ENCODE results near the gene TAF12. TPM values are rescaled to one million over a fixed set of nuclear protein-coding genes. Genes with fewer than 3 reads are reported as not detected.
"Not testable (repeated sequence)": the region's sequence is repeated elsewhere in the genome, so short reads cannot be mapped to it uniquely, and the experiment has no call there.

TAF12 gene
- total RNA-seq, 4 donors from 2014 or later = 13.8 to 19.5 (median 15.2) TPM

DNA sequence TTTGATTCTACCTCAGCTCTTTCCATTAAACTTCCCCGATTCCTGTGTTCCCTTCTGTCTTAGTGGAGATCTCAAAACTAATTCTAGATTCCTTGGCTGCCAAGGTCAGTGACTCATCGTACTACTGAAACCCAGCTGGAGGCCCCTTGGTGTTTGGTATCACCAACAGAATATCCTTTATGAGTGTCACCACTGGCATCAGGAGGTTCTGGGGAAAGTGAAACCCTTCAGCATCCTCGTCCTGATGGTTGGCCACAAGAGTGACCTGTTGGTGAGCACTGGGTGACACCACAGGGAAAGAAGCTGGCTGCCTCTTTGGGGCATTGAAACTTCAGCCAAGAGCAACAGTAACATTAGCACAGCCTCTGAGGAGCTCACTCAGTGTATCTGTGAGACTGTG lies 41.2 kb downstream of the TAF12 start:
- WGBS, 2 donors (ENCODE audit: low coverage in 1 of 2) = 58 to 63% methylated on average over 2 to 3 of the region's 3 CpGs
- H3K4me3 ChIP-seq = no peak overlapping the region
- H3K27ac ChIP-seq = no peak overlapping the region
- intact Hi-C loops (cut with DNase I; ENCODE audit: low total_unique reads) = loop anchor here (10.0 kb wide), 1 partner anchor 87 kb away; no protein-coding TSS in a partner anchor
- TF ChIP-seq POLR2A (IDR thresholded peaks at IDR 0.05) = no peak
- TF ChIP-seq POLR2AphosphoS5 (IDR thresholded peaks at IDR 0.05) = no peak
- no peak for TF ChIP-seq EP300 (IDR thresholded peaks at IDR 0.05; ENCODE audit: low read depth)
- no peak for DNase-seq
- no peaks in the 10 kb centered on the region for H3K9me3 ChIP-seq
- no peaks in the 10 kb centered on the region for H3K27me3 ChIP-seq
- in situ Hi-C loops (cut with MboI; ENCODE audit: low pct_ligation_motif_present in 1 of 4, low pct_unique_long_range_greater_than_20kb in 1 of 4, low sequenced_read_pairs in 3 of 4) = loop anchor here in 3 of 4 donors (5.0 to 25.0 kb wide), 4 partner anchors 84 to 194 kb away; partner anchors contain the start of gene RCC1 (in 1 of the 3)
- peaks cover 0 to 3% (median 0%) of the 10 kb centered on the region in 4 donors for H3K4me1 ChIP-seq
- H3K36me3 ChIP-seq = peaks cover 0 to 17% (median 5%) of the 10 kb centered on the region in 4 donors

DNA sequence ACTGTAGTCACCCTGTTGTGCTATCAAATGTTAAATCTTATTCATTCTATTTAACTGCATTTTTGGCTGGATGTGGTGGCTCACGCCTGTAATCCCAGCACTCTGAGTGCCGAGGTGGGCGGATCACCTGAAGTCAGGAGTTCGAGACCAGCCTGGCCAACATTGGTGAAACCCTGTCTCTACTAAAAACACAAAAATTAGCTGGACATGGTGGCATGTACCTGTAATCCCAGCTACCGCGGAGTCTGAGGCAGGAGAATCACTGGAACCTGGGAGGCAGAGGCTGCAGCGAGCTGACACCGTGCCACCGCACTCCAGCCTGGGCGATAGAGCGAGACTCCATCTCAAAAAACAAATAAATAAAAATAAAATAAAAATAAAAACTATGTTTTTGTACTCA lies 46.6 kb downstream of the TAF12 start:
- WGBS, 2 donors (ENCODE audit: low coverage in 1 of 2) = 95 to 98% methylated on average over 5 to 11 of the region's 11 CpGs
- H3K4me1 ChIP-seq = peaks cover 0 to 14% (median 9%) of the 10 kb centered on the region in 4 donors
- H3K4me3 ChIP-seq; H3K36me3 ChIP-seq; H3K27me3 ChIP-seq; H3K9me3 ChIP-seq; H3K27ac ChIP-seq; intact Hi-C loops (cut with DNase I; ENCODE audit: low total_unique reads); in situ Hi-C loops (cut with MboI; ENCODE audit: low pct_ligation_motif_present in 1 of 4, low pct_unique_long_range_greater_than_20kb in 1 of 4, low sequenced_read_pairs in 3 of 4); DNase-seq: not testable (repeated sequence)

DNA sequence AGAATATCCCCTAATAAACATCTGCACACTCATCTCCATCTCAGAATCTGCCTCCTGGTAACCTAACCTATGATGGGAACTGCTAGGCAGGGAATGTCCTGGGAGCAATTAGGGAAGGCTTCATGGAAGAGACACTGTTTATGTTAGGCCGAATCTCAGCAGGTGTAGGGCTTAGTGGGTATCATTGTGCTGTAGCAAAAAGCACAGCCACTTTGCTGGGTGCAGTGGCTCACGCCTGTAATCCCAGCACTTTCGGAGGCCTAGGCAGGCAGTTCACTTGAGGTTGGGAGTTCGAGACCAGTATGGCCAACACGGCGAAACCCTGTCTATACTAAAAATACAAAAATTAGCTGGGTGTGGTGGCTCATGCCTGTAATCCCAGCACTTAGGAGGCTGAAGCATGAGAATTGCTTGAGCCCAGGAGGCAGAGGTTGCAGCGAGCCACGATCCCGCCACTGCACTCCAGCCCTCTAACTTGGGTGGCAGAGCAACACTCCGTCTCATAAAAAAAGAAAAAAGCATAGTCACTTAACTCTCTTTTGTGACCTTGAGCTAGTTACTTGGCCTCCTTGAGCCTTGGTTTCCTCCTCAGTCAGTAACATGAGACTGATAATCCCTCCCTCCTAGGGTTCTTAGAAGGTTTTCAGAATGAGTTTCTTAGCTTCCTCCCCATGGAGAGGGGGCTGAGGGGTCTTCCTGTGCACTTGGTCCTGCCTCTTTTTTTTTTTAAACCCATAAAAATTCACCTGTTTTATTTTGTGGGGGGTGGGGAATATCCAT lies 47.3 kb downstream of the TAF12 start:
- H3K36me3 ChIP-seq = no peaks in the 10 kb centered on the region
- no peak for TF ChIP-seq POLR2A (IDR thresholded peaks at IDR 0.05)
- TF ChIP-seq, protein P1, sequence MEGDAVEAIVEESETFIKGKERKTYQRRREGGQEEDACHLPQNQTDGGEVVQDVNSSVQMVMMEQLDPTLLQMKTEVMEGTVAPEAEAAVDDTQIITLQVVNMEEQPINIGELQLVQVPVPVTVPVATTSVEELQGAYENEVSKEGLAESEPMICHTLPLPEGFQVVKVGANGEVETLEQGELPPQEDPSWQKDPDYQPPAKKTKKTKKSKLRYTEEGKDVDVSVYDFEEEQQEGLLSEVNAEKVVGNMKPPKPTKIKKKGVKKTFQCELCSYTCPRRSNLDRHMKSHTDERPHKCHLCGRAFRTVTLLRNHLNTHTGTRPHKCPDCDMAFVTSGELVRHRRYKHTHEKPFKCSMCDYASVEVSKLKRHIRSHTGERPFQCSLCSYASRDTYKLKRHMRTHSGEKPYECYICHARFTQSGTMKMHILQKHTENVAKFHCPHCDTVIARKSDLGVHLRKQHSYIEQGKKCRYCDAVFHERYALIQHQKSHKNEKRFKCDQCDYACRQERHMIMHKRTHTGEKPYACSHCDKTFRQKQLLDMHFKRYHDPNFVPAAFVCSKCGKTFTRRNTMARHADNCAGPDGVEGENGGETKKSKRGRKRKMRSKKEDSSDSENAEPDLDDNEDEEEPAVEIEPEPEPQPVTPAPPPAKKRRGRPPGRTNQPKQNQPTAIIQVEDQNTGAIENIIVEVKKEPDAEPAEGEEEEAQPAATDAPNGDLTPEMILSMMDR (IDR thresholded peaks at IDR 0.05) = no peak
- TF ChIP-seq EP300 (IDR thresholded peaks at IDR 0.05; ENCODE audit: low read depth) = no peak
- TF ChIP-seq POLR2AphosphoS5 (IDR thresholded peaks at IDR 0.05) = no peak
- WGBS, 2 donors (ENCODE audit: low coverage in 1 of 2) = 91 to 100% methylated on average over 1 to 10 of the region's 10 CpGs
- intact Hi-C loops (cut with DNase I; ENCODE audit: low total_unique reads) = no loop called here
- no peak overlapping the region for H3K4me3 ChIP-seq
- peaks cover 2 to 20% (median 14%) of the 10 kb centered on the region in 4 donors for H3K4me1 ChIP-seq
- in situ Hi-C loops (cut with MboI; ENCODE audit: low pct_ligation_motif_present in 1 of 4, low pct_unique_long_range_greater_than_20kb in 1 of 4, low sequenced_read_pairs in 3 of 4) = no loop called here
- DNase-seq = no peak
- H3K27ac ChIP-seq = no peak overlapping the region
- H3K9me3 ChIP-seq = no peaks in the 10 kb centered on the region
- H3K27me3 ChIP-seq = no peaks in the 10 kb centered on the region

DNA sequence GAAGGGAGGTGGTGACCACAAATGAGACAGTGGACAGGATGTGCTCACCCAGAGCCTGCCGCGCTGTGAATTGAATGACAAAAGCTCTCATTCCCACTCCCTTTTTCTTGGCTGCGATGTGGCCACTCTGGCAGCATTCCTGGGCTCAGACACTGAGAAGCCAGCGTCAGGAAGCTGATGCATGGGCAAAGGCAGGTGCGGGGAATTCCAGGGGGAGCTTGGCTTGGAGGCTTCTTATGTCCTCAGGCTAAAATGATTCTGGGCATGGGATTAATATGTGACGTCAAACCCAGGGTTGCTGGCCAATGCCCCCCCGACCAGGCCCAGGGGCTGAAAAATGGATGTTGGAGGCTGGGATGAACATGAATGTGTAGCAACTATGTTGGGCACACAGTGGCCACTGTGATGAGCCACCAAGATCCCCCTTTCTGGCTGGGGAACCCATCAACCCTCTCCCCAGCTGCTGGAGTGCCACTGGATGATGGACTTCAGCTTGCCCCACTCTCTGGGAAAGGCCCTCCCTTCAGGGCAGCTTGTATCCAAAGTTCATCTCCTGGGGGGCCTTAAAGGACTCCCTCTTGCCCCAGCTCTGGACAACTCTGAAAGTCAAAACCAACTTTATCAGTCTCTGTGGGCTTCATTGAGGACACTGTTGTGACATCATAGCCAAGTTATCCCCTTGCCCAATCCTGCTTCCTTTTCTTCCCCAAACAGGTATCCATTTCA lies 48.0 kb downstream of the TAF12 start:
- H3K27ac ChIP-seq; in situ Hi-C loops (cut with MboI; ENCODE audit: low pct_ligation_motif_present in 1 of 4, low pct_unique_long_range_greater_than_20kb in 1 of 4, low sequenced_read_pairs in 3 of 4): not testable (repeated sequence)
- 89% methylated on average over 7 of the region's 7 CpGs; no CpG with 5 or more reads in 1 of the 2 donors for WGBS, 2 donors (ENCODE audit: low coverage in 1 of 2)

DNA sequence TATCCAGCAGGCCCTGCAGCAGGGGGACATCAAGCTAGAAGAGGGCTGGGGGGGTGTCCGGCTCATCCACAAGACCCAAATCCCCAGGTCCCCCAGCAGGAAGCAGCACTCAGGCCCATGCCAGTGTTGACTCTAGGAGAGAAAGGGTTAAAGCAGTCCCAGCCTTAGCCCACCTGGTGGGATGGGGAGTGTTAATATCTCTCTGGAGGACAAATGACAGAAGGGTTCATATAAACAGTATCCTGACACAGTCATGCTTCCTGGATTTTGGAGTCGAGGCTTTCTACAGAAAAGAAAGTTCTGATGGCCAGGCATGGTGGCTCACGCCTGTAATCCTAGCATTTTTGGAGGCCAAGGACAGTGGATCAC lies 48.9 kb downstream of the TAF12 start:
- 84 to 100% methylated on average over 1 to 3 of the region's 3 CpGs for WGBS, 2 donors (ENCODE audit: low coverage in 1 of 2)
- DNase-seq; H3K27ac ChIP-seq; H3K9me3 ChIP-seq; in situ Hi-C loops (cut with MboI; ENCODE audit: low pct_ligation_motif_present in 1 of 4, low pct_unique_long_range_greater_than_20kb in 1 of 4, low sequenced_read_pairs in 3 of 4); H3K36me3 ChIP-seq; intact Hi-C loops (cut with DNase I; ENCODE audit: low total_unique reads); H3K4me3 ChIP-seq; H3K27me3 ChIP-seq: not testable (repeated sequence)
- peaks cover 4 to 30% (median 19%) of the 10 kb centered on the region in 4 donors for H3K4me1 ChIP-seq

More for the DNA sequence above, 48.0 kb downstream of the TAF12 start:
- H3K4me3 ChIP-seq; H3K36me3 ChIP-seq; intact Hi-C loops (cut with DNase I; ENCODE audit: low total_unique reads); H3K9me3 ChIP-seq; DNase-seq; H3K27me3 ChIP-seq: not testable (repeated sequence)
- peaks cover 4 to 25% (median 19%) of the 10 kb centered on the region in 4 donors for H3K4me1 ChIP-seq

Measured in transverse colon (tissue), 4 donors.